B cell (primary cell): ENCODE data around the gene MINDY4B. TPM values are rescaled to one million over a fixed set of nuclear protein-coding genes. Genes with fewer than 3 reads are reported as not detected.

Experiments
- ATAC-seq: fragments of 200-7000 bp; cut with Tn5 transposase; one replicate; pipeline ENCODE4 v1.10.0; 2021; ENCODE audit warnings: low read depth, mild to moderate bottlenecking, moderate number of reproducible peaks, moderate library complexity
- CTCF ChIA-PET: fragments of 350-600 bp; sonication (Branson Sonifier 250); formaldehyde crosslinking; loops from one replicate; lab custom pipeline; 2021; ENCODE audit warnings: antibody characterized with exemption, inconsistent platforms; lab: Charles Lee
- POLR2A ChIA-PET: fragments of 350-600 bp; sonication (Branson Sonifier 250); formaldehyde crosslinking; loops from one replicate; lab custom pipeline; 2021; ENCODE audit warnings: antibody characterized with exemption; lab: Charles Lee
- DNase-seq: peaks from one replicate; pipeline ENCODE4 v3.0.0; 2013
- H2AFZ ChIP-seq: 2 replicates; pipeline ENCODE4 v1.6.1; 2012; ENCODE audit warnings: mild to moderate bottlenecking, low read depth, low read length; ENCODE audit not compliant: insufficient read depth, poor library complexity, severe bottlenecking
- H3K27ac ChIP-seq, 2 donors: 1 replicate in 1 of 2; 2 replicates in 1 of 2; pipeline ENCODE4 v1.5.1; 2012 to 2013; ENCODE audit warnings: low read length in 2 of 2, mild to moderate bottlenecking in 2 of 2, moderate library complexity in 1 of 2
- H3K27me3 ChIP-seq, 4 experiments: fragments of 200-600 bp in 1 of 4; sonication (generic) in 1 of 4; replicated peaks in 1 of 4; 1 replicate in 2 of 4; 2 replicates in 2 of 4; pipeline versions ENCODE4 v1.6.1 to v1.7.0; 2013 to 2016; ENCODE audit warnings: low read length in 3 of 4, mild to moderate bottlenecking in 2 of 4, mixed read lengths in 1 of 4, moderate library complexity in 1 of 4; ENCODE audit not compliant: insufficient read depth in 4 of 4, control insufficient read depth in 3 of 4; ENCODE audit errors: control extremely low read depth in 1 of 4
- H3K36me3 ChIP-seq, 2 experiments: replicated peaks in 1 of 2; 1 replicate in 1 of 2; 2 replicates in 1 of 2; pipeline versions ENCODE4 v1.6.1 to v1.7.1; 2013; ENCODE audit warnings: low read length in 1 of 2; ENCODE audit not compliant: insufficient read depth in 2 of 2, control insufficient read depth in 1 of 2; ENCODE audit errors: control extremely low read depth in 1 of 2, extremely low read depth in 1 of 2
- H3K4me1 ChIP-seq, 2 donors: fragments of 200-600 bp in 1 of 2; sonication (generic) in 1 of 2; 1 replicate in 1 of 2; 2 replicates in 1 of 2; pipeline versions ENCODE4 v1.5.1 to v1.6.1; 2013 to 2017; ENCODE audit warnings: low read length in 2 of 2; ENCODE audit not compliant: control insufficient read depth in 2 of 2, insufficient read depth in 2 of 2
- H3K4me2 ChIP-seq: replicated peaks from 2 replicates; pipeline ENCODE3; 2012; ENCODE audit warnings: mild to moderate bottlenecking, low read depth, low read length; ENCODE audit not compliant: poor library complexity, severe bottlenecking
- H3K4me3 ChIP-seq, 5 experiments: fragments of 200-600 bp in 1 of 5; sonication (generic) in 1 of 5; 1 replicate in 3 of 5; 2 replicates in 2 of 5; pipeline versions ENCODE4 v1.5.1 to v1.7.0; 2011 to 2016; ENCODE audit warnings: low read length in 4 of 5, mild to moderate bottlenecking in 4 of 5, low read depth in 2 of 5, control low read depth in 1 of 5, moderate library complexity in 1 of 5; ENCODE audit not compliant: insufficient read depth in 1 of 5; ENCODE audit errors: control extremely low read depth in 1 of 5, extremely low read depth in 1 of 5
- H3K79me2 ChIP-seq: fragments of 200-600 bp; sonication (generic); one replicate; pipeline ENCODE4 v1.6.0; 2016; ENCODE audit warnings: low read length; ENCODE audit not compliant: control insufficient read depth, insufficient read depth
- H3K9ac ChIP-seq: fragments of 200-600 bp; sonication (generic); 2 replicates; pipeline ENCODE4 v1.6.1; 2017; ENCODE audit warnings: mild to moderate bottlenecking, low read length, moderate library complexity
- H3K9me3 ChIP-seq, 3 donors: one replicate each; pipeline versions ENCODE4 v1.6.1 to v1.7.1; 2013; ENCODE audit warnings: low read length in 2 of 3; ENCODE audit not compliant: control insufficient read depth in 2 of 3, insufficient read depth in 1 of 3; ENCODE audit errors: control extremely low read depth in 1 of 3
- H4K20me1 ChIP-seq: 2 replicates; pipeline ENCODE4 v1.6.0; 2012; ENCODE audit warnings: mild to moderate bottlenecking, low read length; ENCODE audit not compliant: insufficient read depth, control insufficient read depth, poor library complexity, severe bottlenecking
- H3K27ac Mint-ChIP-seq: one replicate; pipeline ENCODE4 v1.8.0; 2021; ENCODE audit warnings: mixed read lengths
- H3K27me3 Mint-ChIP-seq: one replicate; pipeline ENCODE4 v1.8.0; 2021; ENCODE audit warnings: mixed read lengths
- H3K4me1 Mint-ChIP-seq: one replicate; pipeline ENCODE4 v1.8.0; 2021; ENCODE audit warnings: mixed read lengths
- H3K4me3 Mint-ChIP-seq: one replicate; pipeline ENCODE4 v1.8.0; 2021; ENCODE audit warnings: mixed read lengths
- H3K9me3 Mint-ChIP-seq: one replicate; pipeline ENCODE4 v1.8.0; 2022; ENCODE audit warnings: mixed read lengths; ENCODE audit not compliant: insufficient read depth
- CTCF ChIP-seq: fragments of 200-600 bp; IDR thresholded peaks from one replicate; pipeline ENCODE4 v1.8.0; 2022; ENCODE audit warnings: antibody characterized with exemption, mild to moderate bottlenecking
- EZH2 ChIP-seq: IDR thresholded peaks from 2 replicates; pipeline ENCODE4 v1.6.1; 2012; ENCODE audit warnings: borderline replicate concordance, low read depth, mild to moderate bottlenecking, moderate library complexity, low read length; ENCODE audit not compliant: insufficient read depth, poor library complexity, severe bottlenecking
- WGBS: methylation state at CpG from one replicate; pipeline ENCODE4 v1.1.5; 2013; ENCODE audit warnings: missing lambda C conversion rate; ENCODE audit not compliant: insufficient coverage; 5-methylcytosine and 5-hydroxymethylcytosine counted together
- intact Hi-C: fragments of 100-400 bp; cut with micrococcal nuclease; formaldehyde crosslinking; loops from one replicate; pipeline ENCODE4 v1.10.0; 2022
- polyA plus RNA-seq: library from polyadenylated mRNA; depleted of rRNA; stranded (reverse); fragments of >200 nt; gene quantifications from 2 replicates; pipeline ENCODE4 v1.2.3, GENCODE V29; 2012
- total RNA-seq, 2 donors: library from RNA; stranded (reverse); fragments of 120-200 nt in 1 of 2; gene quantifications; 1 replicate in 1 of 2; 2 replicates in 1 of 2; pipeline versions ENCODE4 v1.2.3 to v1.2.4, GENCODE V29; 2013 to 2022

Gene MINDY4B
- total and polyA plus RNA-seq, 2 donors (not counting 1 experiment from before 2014, with no cell fraction given) = not detected

- no peaks in the 10 kb centered on the region for H3K9me3 ChIP-seq
- no peaks in the 10 kb centered on the region for H4K20me1 ChIP-seq
- intact Hi-C loops = no loop called here
- no peak overlapping the region for H2AFZ ChIP-seq
- ChIA-PET CTCF (no interaction called here), POLR2A (no interaction called here)
- H3K4me2 ChIP-seq = no peak overlapping the region
- H3K4me1 Mint-ChIP-seq = no peaks in the 10 kb centered on the region
- no peak overlapping the region for H3K9ac ChIP-seq
- no peaks in the 10 kb centered on the region for H3K36me3 ChIP-seq
- H3K27ac ChIP-seq = no peak overlapping the region
- no peak overlapping the region for H3K4me3 Mint-ChIP-seq
- 100% methylated on average over 4 of the region's 4 CpGs for WGBS
- no peak overlapping the region for H3K4me3 ChIP-seq
- no peaks in the 10 kb centered on the region for H3K4me1 ChIP-seq
- peaks cover 13% of the 10 kb centered on the region for H3K27me3 Mint-ChIP-seq
- no peak overlapping the region for H3K27ac Mint-ChIP-seq
- no peaks in the 10 kb centered on the region for H3K79me2 ChIP-seq
- TF ChIP-seq EZH2 (no peak), CTCF (no peak)
- no peaks in the 10 kb centered on the region for H3K27me3 ChIP-seq
- no peak for DNase-seq
- H3K9me3 Mint-ChIP-seq = no peaks in the 10 kb centered on the region
- ATAC-seq = no peak
Measured at GRCh38 chr3:150871192-150871591, 34.0 kb downstream of the MINDY4B start.

- H3K4me3 Mint-ChIP-seq = no peak overlapping the region
- no CpG with 5 or more reads among the region's 3 CpGs for WGBS
Measured at GRCh38 chr3:150870406-150870805, 34.8 kb downstream of the MINDY4B start.

More at GRCh38 chr3:150870406-150870805, 34.8 kb downstream of the MINDY4B start:
- Histone ChIP-seq H3K79me2 (no peaks in the 10 kb centered on the region), H3K4me1 (no peaks in the 10 kb centered on the region), H2AFZ (no peak overlapping the region), H3K9ac (no peak overlapping the region), H3K27ac (no peak overlapping the region), H3K4me2 (no peak overlapping the region), H3K4me3 (no peak overlapping the region), H3K9me3 (no peaks in the 10 kb centered on the region), H3K36me3 (no peaks in the 10 kb centered on the region), H4K20me1 (no peaks in the 10 kb centered on the region), H3K27me3 (no peaks in the 10 kb centered on the region)
- ATAC-seq (no peak), DNase-seq (no peak)
- POLR2A ChIA-PET = no interaction called here
- TF ChIP-seq CTCF = no peak
- no peak for TF ChIP-seq EZH2
- Mint-ChIP-seq H3K4me1 (peaks cover under 1% of the 10 kb centered on the region), H3K9me3 (no peaks in the 10 kb centered on the region), H3K27me3 (peaks cover 17% of the 10 kb centered on the region), H3K27ac (no peak overlapping the region)
- intact Hi-C loops = no loop called here
- CTCF ChIA-PET = no interaction called here
